WTC11 (cell line): ENCODE measurements around the gene LEUTX. TPM values are rescaled to one million over a fixed set of nuclear protein-coding genes. Genes with fewer than 3 reads are reported as not detected.

ENCODE experiments used
- ATAC-seq: fragments of 200-7000 bp; cut with Tn5 transposase; 2 replicates; pipeline ENCODE4 v1.10.0; 2021; ENCODE audit warnings: mild to moderate bottlenecking, moderate library complexity
- CTCF ChIA-PET: fragments of 300-600 bp; sonication (Branson Sonifier 250); formaldehyde crosslinking; loops from one replicate; lab custom pipeline; 2021; ENCODE audit warnings: antibody characterized with exemption; lab: Charles Lee
- POLR2A ChIA-PET: fragments of 350-600 bp; sonication (Branson Sonifier 250); formaldehyde crosslinking; loops from one replicate; lab custom pipeline; 2021; ENCODE audit warnings: antibody characterized with exemption; lab: Charles Lee
- DNase-seq: peaks from one replicate; pipeline ENCODE4 v3.0.0; 2021; ENCODE audit warnings: low spot score
- H3K27ac Mint-ChIP-seq: 2 replicates; pipeline ENCODE4 v1.8.0; 2021; ENCODE audit warnings: mixed read lengths
- H3K27me3 Mint-ChIP-seq: 2 replicates; pipeline ENCODE4 v1.8.0; 2021; ENCODE audit warnings: low read depth, mild to moderate bottlenecking, moderate library complexity, mixed read lengths
- H3K36me3 Mint-ChIP-seq: 2 replicates; pipeline ENCODE4 v1.8.0; 2021; ENCODE audit warnings: mixed read lengths
- H3K4me1 Mint-ChIP-seq: 2 replicates; pipeline ENCODE4 v1.8.0; 2022; ENCODE audit warnings: mixed read lengths
- H3K4me3 Mint-ChIP-seq: 2 replicates; pipeline ENCODE4 v1.8.0; 2021; ENCODE audit warnings: mild to moderate bottlenecking, moderate library complexity, mixed read lengths
- H3K9me3 Mint-ChIP-seq: 2 replicates; pipeline ENCODE4 v1.8.0; 2021; ENCODE audit warnings: mixed read lengths
- CBFB ChIP-seq: sonication (generic); formaldehyde crosslinking; IDR thresholded peaks from 2 replicates; pipeline ENCODE4 v1.8.1; 2022; ENCODE audit warnings: mild to moderate bottlenecking, low read depth, missing genetic modification reagents
- CTCF ChIP-seq: fragments of 200-600 bp; IDR thresholded peaks from 2 replicates; pipeline ENCODE4 v1.8.0; 2022; ENCODE audit warnings: antibody characterized with exemption
- FOXK1 ChIP-seq: sonication (generic); formaldehyde crosslinking; IDR thresholded peaks from 2 replicates; pipeline ENCODE4 v1.8.0; 2022; ENCODE audit warnings: mild to moderate bottlenecking, moderate library complexity, missing genetic modification reagents
- FOXP1 ChIP-seq: sonication (generic); formaldehyde crosslinking; IDR thresholded peaks from 2 replicates; pipeline ENCODE4 v1.8.0; 2022; ENCODE audit warnings: missing genetic modification reagents, mild to moderate bottlenecking, moderate library complexity, borderline replicate concordance
- GRHL2 ChIP-seq: fragments of 250-450 bp; sonication (Bioruptor Pico); IDR thresholded peaks from 2 replicates; pipeline ENCODE4 v1.8.0; 2022; ENCODE audit warnings: mild to moderate bottlenecking, moderate library complexity; ENCODE audit not compliant: insufficient replicate concordance, severe bottlenecking
- IRF2 ChIP-seq: sonication (generic); formaldehyde crosslinking; IDR thresholded peaks from 2 replicates; pipeline ENCODE4 v1.8.0; 2022; ENCODE audit warnings: low read depth, missing genetic modification reagents, borderline replicate concordance
- MLX ChIP-seq: sonication (generic); formaldehyde crosslinking; IDR thresholded peaks from 2 replicates; pipeline ENCODE4 v1.8.1; 2023; ENCODE audit warnings: mild to moderate bottlenecking, missing genetic modification reagents, moderate library complexity
- NFE2L1 ChIP-seq: sonication (generic); formaldehyde crosslinking; IDR thresholded peaks from 2 replicates; pipeline ENCODE4 v1.8.1; 2023; ENCODE audit warnings: missing genetic modification reagents
- NR2C2 ChIP-seq: sonication (generic); formaldehyde crosslinking; IDR thresholded peaks from 2 replicates; pipeline ENCODE4 v1.8.0; 2022; ENCODE audit warnings: mild to moderate bottlenecking, missing genetic modification reagents
- NR3C1 ChIP-seq: sonication (generic); formaldehyde crosslinking; conservative IDR thresholded peaks from 2 replicates; pipeline ENCODE4 v1.8.1; 2023; ENCODE audit warnings: low read depth, mild to moderate bottlenecking, missing genetic modification reagents
- PRDM15 ChIP-seq: sonication (generic); formaldehyde crosslinking; IDR thresholded peaks from 2 replicates; pipeline ENCODE4 v1.8.0; 2022; ENCODE audit warnings: missing genetic modification reagents
- RELA ChIP-seq: sonication (generic); formaldehyde crosslinking; IDR thresholded peaks from 2 replicates; pipeline ENCODE4 v1.8.1; 2022; ENCODE audit warnings: missing genetic modification reagents, mild to moderate bottlenecking, borderline replicate concordance
- TEAD1 ChIP-seq: sonication (generic); formaldehyde crosslinking; IDR thresholded peaks from 2 replicates; pipeline ENCODE4 v1.8.0; 2022; ENCODE audit warnings: mild to moderate bottlenecking, missing genetic modification reagents
- TP53 ChIP-seq: sonication (generic); formaldehyde crosslinking; IDR thresholded peaks from 2 replicates; pipeline ENCODE4 v1.8.1; 2023; ENCODE audit warnings: mild to moderate bottlenecking, missing genetic modification reagents
- USF1 ChIP-seq: sonication (generic); formaldehyde crosslinking; IDR thresholded peaks from 2 replicates; pipeline ENCODE4 v1.8.0; 2022; ENCODE audit warnings: mild to moderate bottlenecking, missing genetic modification reagents
- USF2 ChIP-seq: sonication (generic); formaldehyde crosslinking; IDR thresholded peaks from 2 replicates; pipeline ENCODE4 v1.8.1; 2023; ENCODE audit warnings: mild to moderate bottlenecking, missing genetic modification reagents, moderate library complexity
- ZBTB43 ChIP-seq: sonication (generic); formaldehyde crosslinking; IDR thresholded peaks from 2 replicates; pipeline ENCODE4 v1.8.1; 2023; ENCODE audit warnings: mild to moderate bottlenecking, missing genetic modification reagents
- ZMAT4 ChIP-seq: fragments of 250-450 bp; sonication (Bioruptor Pico); IDR thresholded peaks from 2 replicates; pipeline ENCODE4 v1.9.0; 2021; ENCODE audit warnings: mild to moderate bottlenecking
- ZNF219 ChIP-seq: sonication (generic); formaldehyde crosslinking; IDR thresholded peaks from 2 replicates; pipeline ENCODE4 v1.8.0; 2023; ENCODE audit warnings: missing genetic modification reagents, mild to moderate bottlenecking, borderline replicate concordance
- ZNF281 ChIP-seq: sonication (generic); formaldehyde crosslinking; IDR thresholded peaks from 2 replicates; pipeline ENCODE4 v1.8.0; 2023; ENCODE audit warnings: mild to moderate bottlenecking, missing genetic modification reagents
- ZNF423 ChIP-seq: fragments of 250-450 bp; sonication (Bioruptor Pico); IDR thresholded peaks from 2 replicates; pipeline ENCODE4 v2.1.2; 2022; ENCODE audit warnings: mild to moderate bottlenecking, moderate library complexity
- total RNA-seq: library from RNA; stranded (reverse); gene quantifications from 3 replicates; pipeline ENCODE4 v1.2.3, GENCODE V29; 2021

Gene LEUTX
- total RNA-seq, 1 experiment from 2014 or later: not detected

- no peak for TF ChIP-seq CTCF
- no peak for TF ChIP-seq ZMAT4 (CRISPR knock-in tag)
These were observed 39.4 kb downstream of the LEUTX start (continued) for GRCh38 chr19:39817888-39818561.

- no peaks in the 10 kb centered on the region for H3K9me3 Mint-ChIP-seq
- ChIA-PET POLR2A (no interaction called here), CTCF (interaction anchor here (1.5 kb wide), 1 partner anchor 26 kb away, joined by 5 read pairs; no protein-coding TSS in a partner anchor)
- 0 out of 2 replicates have a peak, but pooled peaks cover 3% of the 10 kb centered on the region for H3K4me1 Mint-ChIP-seq
- no peak overlapping the region for H3K4me3 Mint-ChIP-seq
- DNase-seq: no peak
- H3K36me3 Mint-ChIP-seq: no peaks in the 10 kb centered on the region
- ATAC-seq: no peak
- no peak overlapping the region; the same call in 1 of the 2 replicates for H3K27ac Mint-ChIP-seq
- no peaks in the 10 kb centered on the region for H3K27me3 Mint-ChIP-seq
- TF ChIP-seq NFE2L1 (no peak), TP53 (CRISPR knock-in tag) (no peak), FOXK1 (CRISPR knock-in tag) (no peak), TEAD1 (CRISPR knock-in tag) (no peak), NR3C1 (CRISPR knock-in tag) (no peak), RELA (CRISPR knock-in tag) (no peak), PRDM15 (CRISPR knock-in tag) (no peak), ZNF281 (no peak), ZNF423 (no peak), FOXP1 (CRISPR knock-in tag) (no peak), NR2C2 (CRISPR knock-in tag) (no peak), IRF2 (CRISPR knock-in tag) (no peak)
These were observed 40.0 kb downstream of the LEUTX start for GRCh38 chr19:39818626-39819097.

- ATAC-seq: no peak
- H3K9me3 Mint-ChIP-seq: no peaks in the 10 kb centered on the region
- no peaks in the 10 kb centered on the region for H3K36me3 Mint-ChIP-seq
- no peak for DNase-seq
- H3K4me1 Mint-ChIP-seq: 0 out of 2 replicates have a peak, but pooled peaks cover 3% of the 10 kb centered on the region
- CTCF ChIA-PET: no interaction called here
- no peaks in the 10 kb centered on the region for H3K27me3 Mint-ChIP-seq
- POLR2A ChIA-PET: no interaction called here
- H3K4me3 Mint-ChIP-seq: no peak overlapping the region
- no peak overlapping the region for H3K27ac Mint-ChIP-seq
- TF ChIP-seq GRHL2 (CRISPR knock-in tag) (no peak), ZNF219 (CRISPR knock-in tag) (no peak), MLX (CRISPR knock-in tag) (no peak), USF1 (CRISPR knock-in tag) (no peak), CBFB (CRISPR knock-in tag) (no peak), TEAD1 (CRISPR knock-in tag) (no peak), ZBTB43 (CRISPR knock-in tag) (no peak), USF2 (CRISPR knock-in tag) (no peak), FOXK1 (CRISPR knock-in tag) (no peak)
These were observed 41.1 kb downstream of the LEUTX start for GRCh38 chr19:39819786-39820185.
